ENCODE measurements around the gene CHD6. TPM values are rescaled to one million over a fixed set of nuclear protein-coding genes. Genes with fewer than 3 reads are reported as not detected.
A peak's percentile ranks its signal among the peaks of the same experiment; 100 is the strongest.

Gene CHD6
- total and polyA plus RNA-seq, 8 donors: 9.8 to 32.6 (median 19.5) TPM

GRCh38 chr20:41412324-41413120 is 205.7 kb downstream of the CHD6 start:
- DNase-seq (no peak), ATAC-seq (no peak), FAIRE-seq (no peak)
- WGBS, 2 donors: 92% methylated on average over 12 of the region's 12 CpGs
- no peak overlapping the region for H3K4me3 ChIP-seq
- no peak overlapping the region for H3K27ac ChIP-seq
- peaks cover 4 to 62% (median 23%) of the 10 kb centered on the region in 3 donors for H3K36me3 ChIP-seq
- no peaks in the 10 kb centered on the region for H3K9me3 ChIP-seq
- no peaks in the 10 kb centered on the region for H3K27me3 ChIP-seq
- no peaks in the 10 kb centered on the region for H3K4me1 ChIP-seq
- TF ChIP-seq CTCF (IDR thresholded peaks at IDR 0.05): no peak
- intact Hi-C loops (cut with DNase I): no loop called here

DNA sequence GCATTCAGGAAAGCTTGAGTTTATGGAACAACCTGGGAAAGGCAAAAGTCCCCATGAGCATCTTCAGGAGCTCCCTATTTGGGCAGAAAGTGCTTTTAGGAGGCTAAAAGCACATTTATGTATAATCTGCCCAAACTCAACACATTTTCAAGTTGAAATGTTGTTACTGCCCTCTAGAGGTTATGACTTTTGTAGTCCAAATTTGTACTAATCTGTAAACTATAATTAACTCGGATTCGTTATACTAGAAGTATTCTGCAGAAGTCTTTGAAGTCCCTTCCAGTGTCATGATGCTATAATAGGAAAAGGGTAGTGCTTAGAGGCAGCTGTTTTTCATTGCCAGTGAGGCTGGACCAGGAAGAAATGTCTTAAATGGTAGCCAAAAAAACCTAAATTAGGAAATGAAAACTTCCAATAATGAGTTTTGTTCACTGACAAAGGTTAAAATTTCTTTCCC is 206.8 kb downstream of the CHD6 start:
- Histone ChIP-seq H3K4me3 (no peak overlapping the region), H3K27me3 (no peaks in the 10 kb centered on the region), H3K27ac (no peak overlapping the region), H3K9me3 (no peaks in the 10 kb centered on the region), H3K4me1 (no peaks in the 10 kb centered on the region), H3K36me3 (peaks cover 9 to 68% (median 19%) of the 10 kb centered on the region in 3 donors)
- FAIRE-seq: no peak
- intact Hi-C loops (cut with DNase I): no loop called here
- TF ChIP-seq CTCF (IDR thresholded peaks at IDR 0.05): no peak
- 26 to 35% methylated on average over 2 of the region's 2 CpGs for WGBS, 2 donors
- peak in 2 of 4 donors; percentile 32 to 56 for ATAC-seq
- DNase-seq: no peak

- peaks cover 9 to 70% (median 16%) of the 10 kb centered on the region in 3 donors for H3K36me3 ChIP-seq
- H3K9me3 ChIP-seq: no peaks in the 10 kb centered on the region
- peak in 1 of 4 donors; percentile 39 for ATAC-seq
- H3K27ac ChIP-seq: no peak overlapping the region
- WGBS, 2 donors: 76 to 85% methylated on average over 9 of the region's 9 CpGs
- intact Hi-C loops (cut with DNase I): no loop called here
- no peaks in the 10 kb centered on the region for H3K4me1 ChIP-seq
- no peak for DNase-seq
- H3K4me3 ChIP-seq: no peak overlapping the region
- no peaks in the 10 kb centered on the region for H3K27me3 ChIP-seq
- no peak for FAIRE-seq
- no peak for TF ChIP-seq CTCF (IDR thresholded peaks at IDR 0.05)
These were observed 209.2 kb downstream of the CHD6 start for GRCh38 chr20:41408986-41409385.

GRCh38 chr20:41408156-41408794 is 209.9 kb downstream of the CHD6 start:
- no peak for DNase-seq
- FAIRE-seq: no peak
- no peak overlapping the region for H3K4me3 ChIP-seq
- peaks cover 9 to 73% (median 16%) of the 10 kb centered on the region in 3 donors for H3K36me3 ChIP-seq
- intact Hi-C loops (cut with DNase I): no loop called here
- H3K4me1 ChIP-seq: no peaks in the 10 kb centered on the region
- no peak for TF ChIP-seq CTCF (IDR thresholded peaks at IDR 0.05)
- WGBS, 2 donors: 78 to 80% methylated on average over 5 of the region's 5 CpGs
- peak in 1 of 4 donors; percentile 19 for ATAC-seq
- no peaks in the 10 kb centered on the region for H3K27me3 ChIP-seq
- H3K9me3 ChIP-seq: no peaks in the 10 kb centered on the region
- H3K27ac ChIP-seq: no peak overlapping the region

Data from pancreas (tissue), 10 donors.